HepG2 (cell line): Measurements from ENCODE around the gene DCAKD.

Source experiments
- CBX1 ChIP-seq: IDR thresholded peaks from one replicate; pipeline ENCODE4 v1.6.1; 2016; ENCODE audit warnings: antibody characterized with exemption, low read depth
- FOXP4 ChIP-seq: sonication (generic); formaldehyde crosslinking; IDR thresholded peaks from 2 replicates; pipeline ENCODE4 v1.4.0; 2020; ENCODE audit warnings: missing genetic modification reagents
- HNF4G ChIP-seq, 2 experiments: sonication (generic) in 1 of 2; formaldehyde crosslinking in 1 of 2; IDR thresholded peaks; 2 replicates each; pipeline versions ENCODE4 v1.4.0 to v1.6.1; 2011 to 2020; ENCODE audit warnings: borderline replicate concordance in 2 of 2, low read depth in 2 of 2, mild to moderate bottlenecking in 2 of 2, low read length in 1 of 2, missing genetic modification reagents in 1 of 2, moderate library complexity in 1 of 2
- MEIS2 ChIP-seq: sonication (generic); formaldehyde crosslinking; IDR thresholded peaks from 2 replicates; pipeline ENCODE4 v1.9.0; 2021; ENCODE audit warnings: mild to moderate bottlenecking, missing genetic modification reagents
- NKX3-1 ChIP-seq: sonication (generic); formaldehyde crosslinking; IDR thresholded peaks from 2 replicates; pipeline ENCODE4 v1.5.0; 2020; ENCODE audit warnings: missing genetic modification reagents
- ZNF317 ChIP-seq: sonication (generic); formaldehyde crosslinking; IDR thresholded peaks from 2 replicates; pipeline ENCODE4 v1.5.0; 2020; ENCODE audit warnings: mild to moderate bottlenecking, missing genetic modification reagents
- ZNF549 ChIP-seq: sonication (generic); formaldehyde crosslinking; IDR thresholded peaks from 2 replicates; pipeline ENCODE4 v1.5.0; 2020; ENCODE audit warnings: missing genetic modification reagents

DNA sequence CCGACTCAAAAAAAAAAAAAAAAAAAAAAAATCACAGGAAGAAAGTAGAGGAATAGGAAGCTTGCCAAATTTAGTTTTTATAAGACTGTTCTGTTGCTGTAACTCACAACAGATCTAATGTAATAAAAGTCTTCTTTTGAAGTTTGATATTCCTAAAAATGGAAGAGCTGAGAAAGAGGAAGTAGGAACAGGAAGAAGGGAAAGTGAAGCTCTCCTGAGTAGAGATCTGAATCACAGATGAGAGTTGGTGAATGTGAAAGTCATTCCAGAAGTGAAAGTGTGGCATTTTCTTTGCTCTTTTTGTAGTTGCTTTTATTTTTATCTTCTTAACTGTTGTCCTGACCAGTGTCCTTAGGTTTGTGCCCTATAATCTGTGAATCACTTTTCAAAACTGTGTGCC, 11.8 kb upstream of the DCAKD start:
- TF ChIP-seq NKX3-1 (CRISPR knock-in tag) (no peak), CBX1 (no peak), ZNF317 (CRISPR knock-in tag) (no peak), ZNF549 (CRISPR knock-in tag) (no peak), MEIS2 (CRISPR knock-in tag) (no peak), FOXP4 (no peak), HNF4G (IDR thresholded peaks at IDR 0.05; ENCODE audit: borderline replicate concordance, low read depth, low read length) (no peak), HNF4G (CRISPR knock-in tag; IDR thresholded peaks at IDR 0.05; ENCODE audit: borderline replicate concordance, low read depth) (no peak)
